Nephron (organoid): ENCODE measurements around the gene ZNF8.
"Not testable (repeated sequence)": the region's sequence is repeated elsewhere in the genome, so short reads cannot be mapped to it uniquely, and the experiment has no call there.

Experiments
- H3K27ac Mint-ChIP-seq, 3 experiments: 2 replicates each; pipeline ENCODE4 v1.8.0; 2020; ENCODE audit warnings: mixed read lengths in 3 of 3, mild to moderate bottlenecking in 2 of 3, moderate library complexity in 1 of 3
- H3K27me3 Mint-ChIP-seq: 2 replicates; pipeline ENCODE4 v1.8.0; 2021; ENCODE audit warnings: low read depth, mild to moderate bottlenecking, moderate library complexity, mixed read lengths
- H3K36me3 Mint-ChIP-seq: 2 replicates; pipeline ENCODE4 v1.8.0; 2020; ENCODE audit warnings: low read depth, mixed read lengths
- H3K4me1 Mint-ChIP-seq: 2 replicates; pipeline ENCODE4 v1.8.0; 2020; ENCODE audit warnings: mixed read lengths
- H3K4me3 Mint-ChIP-seq, 3 experiments: 2 replicates each; pipeline ENCODE4 v1.8.0; 2020; ENCODE audit warnings: mild to moderate bottlenecking in 3 of 3, mixed read lengths in 3 of 3, moderate library complexity in 2 of 3
- H3K9me3 Mint-ChIP-seq: 2 replicates; pipeline ENCODE4 v1.8.0; 2020; ENCODE audit warnings: mixed read lengths
- TF ChIP-seq, protein P1 (sequence below), 3 experiments: fragments of 200-600 bp; sonication (generic); IDR thresholded peaks; one replicate each; pipeline ENCODE4 v1.5.0; 2021; ENCODE audit warnings: antibody characterized with exemption in 3 of 3; ENCODE audit not compliant: unreplicated experiment in 3 of 3

The ZNF8 gene

DNA sequence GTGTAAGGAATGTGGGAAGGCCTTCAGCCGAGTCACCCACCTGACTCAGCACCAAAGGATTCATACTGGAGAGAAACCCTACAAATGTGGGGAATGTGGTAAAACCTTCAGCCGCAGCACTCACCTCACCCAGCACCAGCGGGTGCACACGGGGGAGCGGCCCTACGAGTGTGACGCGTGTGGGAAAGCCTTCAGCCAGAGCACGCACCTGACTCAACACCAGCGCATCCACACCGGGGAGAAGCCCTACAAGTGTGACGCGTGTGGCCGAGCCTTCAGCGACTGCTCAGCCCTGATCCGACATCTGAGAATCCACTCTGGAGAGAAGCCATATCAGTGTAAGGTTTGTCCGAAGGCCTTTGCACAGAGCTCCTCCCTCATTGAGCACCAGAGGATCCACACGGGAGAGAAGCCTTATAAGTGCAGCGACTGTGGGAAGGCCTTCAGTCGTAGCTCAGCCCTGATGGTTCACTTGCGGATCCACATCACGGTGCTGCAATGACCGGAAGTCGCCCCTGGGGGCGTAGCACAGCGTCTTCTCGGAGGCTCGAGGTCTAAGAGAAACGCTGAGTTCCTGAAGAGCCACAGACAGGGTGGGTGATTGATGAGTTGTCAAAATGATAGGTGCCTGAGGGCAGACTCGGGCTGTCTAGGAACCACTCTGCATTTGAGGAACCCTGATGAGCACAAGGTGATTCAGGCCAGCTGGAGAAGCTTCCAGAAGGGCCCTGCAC is 60.2 kb downstream of the ZNF8 start:
- Mint-ChIP-seq H3K4me3 (no peak overlapping the region), H3K27me3 (no peaks in the 10 kb centered on the region), H3K27ac (no peak overlapping the region), H3K4me1 (no peaks in the 10 kb centered on the region), H3K9me3 (no peaks in the 10 kb centered on the region), H3K36me3 (peaks cover 61% of the 10 kb centered on the region)
- TF ChIP-seq, protein P1, sequence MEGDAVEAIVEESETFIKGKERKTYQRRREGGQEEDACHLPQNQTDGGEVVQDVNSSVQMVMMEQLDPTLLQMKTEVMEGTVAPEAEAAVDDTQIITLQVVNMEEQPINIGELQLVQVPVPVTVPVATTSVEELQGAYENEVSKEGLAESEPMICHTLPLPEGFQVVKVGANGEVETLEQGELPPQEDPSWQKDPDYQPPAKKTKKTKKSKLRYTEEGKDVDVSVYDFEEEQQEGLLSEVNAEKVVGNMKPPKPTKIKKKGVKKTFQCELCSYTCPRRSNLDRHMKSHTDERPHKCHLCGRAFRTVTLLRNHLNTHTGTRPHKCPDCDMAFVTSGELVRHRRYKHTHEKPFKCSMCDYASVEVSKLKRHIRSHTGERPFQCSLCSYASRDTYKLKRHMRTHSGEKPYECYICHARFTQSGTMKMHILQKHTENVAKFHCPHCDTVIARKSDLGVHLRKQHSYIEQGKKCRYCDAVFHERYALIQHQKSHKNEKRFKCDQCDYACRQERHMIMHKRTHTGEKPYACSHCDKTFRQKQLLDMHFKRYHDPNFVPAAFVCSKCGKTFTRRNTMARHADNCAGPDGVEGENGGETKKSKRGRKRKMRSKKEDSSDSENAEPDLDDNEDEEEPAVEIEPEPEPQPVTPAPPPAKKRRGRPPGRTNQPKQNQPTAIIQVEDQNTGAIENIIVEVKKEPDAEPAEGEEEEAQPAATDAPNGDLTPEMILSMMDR (IDR thresholded peaks at IDR 0.05; ENCODE audit: unreplicated experiment in 3 of 3) = no peak

DNA sequence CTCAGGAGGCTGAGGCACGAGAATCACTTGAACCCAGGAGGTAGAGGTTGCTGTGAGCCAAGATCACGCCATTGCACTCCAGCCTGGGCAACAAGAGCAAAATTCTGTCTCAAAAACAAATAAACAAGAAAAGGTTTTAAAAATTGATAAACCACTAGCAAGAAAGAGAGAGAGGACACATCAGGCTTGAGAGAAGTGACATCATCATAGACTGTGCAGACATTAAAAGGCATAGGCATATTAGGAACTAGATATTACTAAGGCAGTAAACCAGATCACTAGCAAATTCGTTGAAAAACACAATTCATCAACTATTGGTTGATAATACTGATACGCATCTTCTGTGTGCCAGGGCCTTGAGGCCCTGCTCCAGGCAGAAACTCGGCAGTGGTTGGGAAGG is 66.8 kb downstream of the ZNF8 start:
- TF ChIP-seq, protein P1 (IDR thresholded peaks at IDR 0.05; ENCODE audit: unreplicated experiment in 3 of 3) = no peak
- no peaks in the 10 kb centered on the region for H3K9me3 Mint-ChIP-seq
- peak overlapping the region; percentile 92 to 97 (median 97) for H3K4me3 Mint-ChIP-seq
- H3K36me3 Mint-ChIP-seq = peaks cover 22% of the 10 kb centered on the region
- no peaks in the 10 kb centered on the region for H3K27me3 Mint-ChIP-seq
- H3K27ac Mint-ChIP-seq = peak overlapping the region in 1 of 3 experiments; percentile 15
- peaks cover 11% of the 10 kb centered on the region for H3K4me1 Mint-ChIP-seq

DNA sequence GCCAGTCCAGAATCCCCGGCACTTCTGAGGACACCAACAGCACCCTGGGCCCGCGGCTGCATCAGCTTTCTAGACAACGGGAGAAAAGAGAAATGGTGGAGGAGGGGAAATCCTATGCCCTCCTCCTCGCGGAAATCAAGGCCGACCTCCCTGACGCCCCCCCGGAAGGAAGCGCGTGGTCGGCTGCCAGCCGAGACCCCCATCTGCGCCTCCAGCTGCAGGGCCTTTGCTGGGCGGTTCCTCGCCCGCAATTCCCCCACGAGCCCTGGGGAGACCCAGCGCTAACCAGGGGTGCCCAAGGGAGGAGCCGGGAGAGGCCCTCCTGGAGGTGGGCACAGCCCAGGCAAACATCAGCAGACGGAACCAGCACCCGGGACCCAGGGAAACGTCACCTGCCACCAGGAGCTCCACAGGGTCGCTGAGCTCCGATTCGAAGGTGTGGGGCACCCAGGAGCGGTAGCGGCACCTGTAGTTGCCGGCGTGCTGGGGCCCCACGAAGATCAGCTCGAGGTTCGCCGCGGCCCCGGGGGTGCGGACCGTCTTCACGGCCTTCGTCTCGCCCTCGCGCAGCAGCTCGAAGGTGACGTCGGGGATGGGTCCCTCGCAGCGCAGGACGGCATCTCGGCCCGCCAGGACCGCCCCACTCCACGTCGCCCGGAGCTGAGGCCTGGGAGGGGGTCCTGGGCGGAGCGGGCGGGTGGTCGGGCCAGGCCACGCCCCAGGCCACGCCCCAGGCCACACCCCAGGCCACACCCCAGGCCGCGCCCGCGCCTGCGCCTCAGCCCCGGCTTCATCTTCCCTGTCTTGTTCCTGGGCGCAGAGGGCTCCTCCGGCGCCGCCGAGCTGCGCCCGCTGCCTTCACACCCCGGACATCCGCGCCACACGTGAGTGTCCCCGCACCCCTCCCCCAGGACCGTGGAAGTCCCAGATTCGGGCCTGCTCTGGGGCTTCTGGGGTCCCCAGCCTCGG is 68.5 kb downstream of the ZNF8 start:
- TF ChIP-seq, protein P1 (IDR thresholded peaks at IDR 0.05; ENCODE audit: unreplicated experiment in 3 of 3) = no peak
- peaks cover 8% of the 10 kb centered on the region for H3K36me3 Mint-ChIP-seq
- H3K9me3 Mint-ChIP-seq = no peaks in the 10 kb centered on the region
- H3K27ac Mint-ChIP-seq = peak overlapping the region in 2 of 3 experiments; percentile 45 to 75
- no peaks in the 10 kb centered on the region for H3K27me3 Mint-ChIP-seq
- peaks cover 11% of the 10 kb centered on the region for H3K4me1 Mint-ChIP-seq
- H3K4me3 Mint-ChIP-seq = peak overlapping the region; percentile 95 to 97 (median 97)

DNA sequence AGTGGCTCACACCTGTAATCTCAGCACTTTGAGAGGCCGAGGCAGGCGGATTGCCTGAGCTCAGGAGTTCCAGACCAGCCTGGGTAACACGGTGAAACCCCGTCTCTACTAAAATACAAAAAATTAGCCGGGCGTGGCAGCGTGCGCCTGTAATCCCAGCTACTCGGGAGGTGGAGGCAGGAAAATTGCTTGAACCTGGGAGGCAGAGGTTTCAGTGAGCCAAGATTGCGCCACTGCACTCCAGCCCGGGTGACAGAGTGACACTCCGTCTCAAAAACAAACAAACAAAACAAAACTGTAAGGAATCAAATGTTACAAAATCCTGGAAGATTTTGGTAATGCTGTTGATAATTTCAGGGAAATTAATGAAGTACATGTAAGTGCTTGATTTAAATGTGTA is 69.3 kb downstream of the ZNF8 start:
- peaks cover 11% of the 10 kb centered on the region for H3K4me1 Mint-ChIP-seq
- H3K27ac Mint-ChIP-seq = peak overlapping the region in 1 of 3 experiments; percentile 73
- peak overlapping the region; percentile 95 to 97 (median 97) for H3K4me3 Mint-ChIP-seq
- not testable (repeated sequence) for H3K9me3 Mint-ChIP-seq, H3K27me3 Mint-ChIP-seq, H3K36me3 Mint-ChIP-seq

DNA sequence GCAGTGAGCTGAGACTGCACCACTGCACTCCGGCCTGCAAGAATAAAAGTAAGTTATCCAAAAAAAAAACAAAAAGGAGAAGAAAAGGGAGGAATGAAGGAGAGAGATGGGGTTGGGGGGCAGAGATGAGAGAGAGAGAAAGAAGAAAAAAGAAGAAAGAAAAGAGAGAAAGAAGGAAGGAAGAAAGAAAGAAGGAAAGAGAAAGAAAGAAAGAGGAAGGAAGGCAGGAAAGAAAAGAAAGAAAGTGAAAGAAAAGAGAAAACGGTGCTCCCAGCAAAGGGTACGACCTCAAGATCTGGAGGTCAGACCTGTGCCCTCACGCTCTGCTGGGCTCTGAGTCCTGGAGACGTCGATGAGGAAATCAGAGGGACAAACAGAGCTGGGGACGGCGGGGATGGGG is 70.8 kb downstream of the ZNF8 start:
- H3K36me3 Mint-ChIP-seq = peaks cover 4% of the 10 kb centered on the region
- H3K27me3 Mint-ChIP-seq = no peaks in the 10 kb centered on the region
- H3K9me3 Mint-ChIP-seq = no peaks in the 10 kb centered on the region
- H3K4me3 Mint-ChIP-seq = peak overlapping the region in 2 of 3 experiments; percentile 36 to 37
- TF ChIP-seq, protein P1 (IDR thresholded peaks at IDR 0.05; ENCODE audit: unreplicated experiment in 3 of 3) = no peak
- H3K27ac Mint-ChIP-seq = no peak overlapping the region
- peaks cover 11% of the 10 kb centered on the region for H3K4me1 Mint-ChIP-seq
